PC-9 (cell line): ENCODE results near the gene FAM118A.

Experiments
- CTCF ChIP-seq: fragments of 200-600 bp; sonication (generic); conservative IDR thresholded peaks from 2 replicates; pipeline ENCODE4 v1.6.1; 2017; ENCODE audit warnings: mixed run types, antibody characterized with exemption, mild to moderate bottlenecking, moderate library complexity
- EZH2 ChIP-seq: fragments of 200-600 bp; sonication (generic); IDR thresholded peaks from 2 replicates; pipeline ENCODE4 v1.8.0; 2017; ENCODE audit warnings: antibody characterized with exemption, low read depth

- TF ChIP-seq CTCF: no peak
- TF ChIP-seq EZH2: no peak
These were observed 7.0 kb upstream of the FAM118A start for GRCh38 chr22:45302751-45303150.
